H9 (cell line): ENCODE measurements around the gene CYBA. TPM values are rescaled to one million over a fixed set of nuclear protein-coding genes. Genes with fewer than 3 reads are reported as not detected.

Source experiments
- DNase-seq: peaks from one replicate; pipeline ENCODE4 v3.0.0-alpha.2; 2017
- H2AFZ ChIP-seq: one replicate; pipeline ENCODE4 v1.6.1; 2013; ENCODE audit warnings: mild to moderate bottlenecking, low read length, control low read depth, moderate library complexity
- H2AK5ac ChIP-seq: 2 replicates; pipeline ENCODE4 v1.6.1; 2013; ENCODE audit warnings: low read length, control low read depth, mixed read lengths; ENCODE audit not compliant: insufficient read length
- H2BK120ac ChIP-seq: one replicate; pipeline ENCODE4 v1.6.1; 2013; ENCODE audit warnings: low read depth, mild to moderate bottlenecking, low read length, control low read depth, inconsistent platforms; ENCODE audit not compliant: poor library complexity, severe bottlenecking
- H2BK12ac ChIP-seq: 2 replicates; pipeline ENCODE4 v1.6.1; 2013; ENCODE audit warnings: low read length, control low read depth, mixed read lengths, low read depth; ENCODE audit not compliant: insufficient read length
- H2BK15ac ChIP-seq: 2 replicates; pipeline ENCODE4 v1.6.1; 2013; ENCODE audit warnings: low read depth, low read length, control low read depth
- H2BK20ac ChIP-seq: one replicate; pipeline ENCODE4 v1.6.1; 2013; ENCODE audit warnings: low read depth, mild to moderate bottlenecking, low read length, control low read depth, inconsistent platforms; ENCODE audit not compliant: poor library complexity, severe bottlenecking
- H2BK5ac ChIP-seq: 2 replicates; pipeline ENCODE4 v1.6.1; 2013; ENCODE audit warnings: low read length, control low read depth, mixed read lengths; ENCODE audit not compliant: insufficient read length
- H3K14ac ChIP-seq: 2 replicates; pipeline ENCODE4 v1.6.1; 2013; ENCODE audit warnings: low read length, control low read depth; ENCODE audit not compliant: insufficient read depth
- H3K18ac ChIP-seq: 2 replicates; pipeline ENCODE4 v1.6.1; 2013; ENCODE audit warnings: low read depth, mild to moderate bottlenecking, mixed read lengths, low read length, control low read depth; ENCODE audit not compliant: insufficient read length
- H3K23ac ChIP-seq: 2 replicates; pipeline ENCODE4 v1.6.1; 2013; ENCODE audit warnings: low read length, control low read depth, mixed read lengths, low read depth; ENCODE audit not compliant: insufficient read length
- H3K23me2 ChIP-seq: 2 replicates; pipeline ENCODE4 v1.6.1; 2013; ENCODE audit warnings: low read depth, mild to moderate bottlenecking, mixed read lengths, low read length, control low read depth; ENCODE audit not compliant: insufficient read length, poor library complexity, severe bottlenecking
- H3K27ac ChIP-seq: 2 replicates; pipeline ENCODE4 v1.5.1; 2013; ENCODE audit warnings: low read length, control low read depth, mixed read lengths, low read depth; ENCODE audit not compliant: insufficient read length
- H3K27me3 ChIP-seq: 2 replicates; pipeline ENCODE4 v1.6.1; 2013; ENCODE audit warnings: low read length, control low read depth, inconsistent platforms; ENCODE audit not compliant: insufficient read depth
- H3K4ac ChIP-seq: 2 replicates; pipeline ENCODE4 v1.6.1; 2013; ENCODE audit warnings: low read depth, mild to moderate bottlenecking, control low read depth, inconsistent platforms, low read length, moderate library complexity
- H3K4me1 ChIP-seq: 2 replicates; pipeline ENCODE4 v1.6.1; 2013; ENCODE audit warnings: low read length, control low read depth, inconsistent platforms; ENCODE audit not compliant: insufficient read depth
- H3K4me2 ChIP-seq: 2 replicates; pipeline ENCODE4 v1.6.1; 2013; ENCODE audit warnings: low read length, control low read depth, mixed read lengths; ENCODE audit not compliant: insufficient read length, insufficient read depth
- H3K56ac ChIP-seq: 2 replicates; pipeline ENCODE4 v1.6.1; 2013; ENCODE audit warnings: low read depth, mild to moderate bottlenecking, mixed read lengths, low read length, control low read depth; ENCODE audit not compliant: insufficient read length
- H3K79me1 ChIP-seq: 2 replicates; pipeline ENCODE4 v1.6.1; 2013; ENCODE audit warnings: low read depth, mild to moderate bottlenecking, moderate library complexity, low read length, control low read depth, inconsistent platforms; ENCODE audit not compliant: insufficient read depth, poor library complexity, severe bottlenecking
- H3K79me2 ChIP-seq: 2 replicates; pipeline ENCODE4 v1.6.1; 2013; ENCODE audit warnings: low read length, control low read depth, inconsistent platforms; ENCODE audit not compliant: insufficient read depth
- H3K9ac ChIP-seq: 2 replicates; pipeline ENCODE4 v1.6.1; 2013; ENCODE audit warnings: low read length, control low read depth, mixed read lengths; ENCODE audit not compliant: insufficient read length; ENCODE audit errors: extremely low read depth
- H3K9me3 ChIP-seq: one replicate; pipeline ENCODE4 v1.6.1; 2013; ENCODE audit warnings: low read depth, low read length, inconsistent platforms; ENCODE audit not compliant: control insufficient read depth
- H3T11ph ChIP-seq: one replicate; pipeline ENCODE4 v1.6.1; 2013; ENCODE audit warnings: mild to moderate bottlenecking, low read length, control low read depth, inconsistent platforms
- H4K20me1 ChIP-seq: one replicate; pipeline ENCODE4 v1.6.1; 2013; ENCODE audit not compliant: control insufficient read depth, insufficient read length, insufficient read depth
- H4K5ac ChIP-seq: 2 replicates; pipeline ENCODE4 v1.6.1; 2013; ENCODE audit warnings: low read depth, mild to moderate bottlenecking, mixed read lengths, low read length, control low read depth; ENCODE audit not compliant: insufficient read length
- H4K8ac ChIP-seq: replicated peaks from 2 replicates; pipeline ENCODE4 v1.6.1; 2013; ENCODE audit warnings: low read length, control low read depth, mixed read lengths, low read depth; ENCODE audit not compliant: insufficient read length
- H4K91ac ChIP-seq: 2 replicates; pipeline ENCODE4 v1.6.1; 2013; ENCODE audit warnings: low read depth, mild to moderate bottlenecking, moderate library complexity, mixed read lengths, low read length, control low read depth; ENCODE audit not compliant: insufficient read length
- H3K27ac Mint-ChIP-seq, 3 experiments: 2 replicates in 2 of 3; 3 replicates in 1 of 3; pipeline ENCODE4 v1.8.0; 2020 to 2021; ENCODE audit warnings: mixed read lengths in 3 of 3, mild to moderate bottlenecking in 1 of 3, moderate library complexity in 1 of 3
- H3K27me3 Mint-ChIP-seq: 2 replicates; pipeline ENCODE4 v1.8.0; 2021; ENCODE audit warnings: low read depth, mild to moderate bottlenecking, moderate library complexity, mixed read lengths
- H3K36me3 Mint-ChIP-seq, 3 experiments: 2 replicates in 2 of 3; 3 replicates in 1 of 3; pipeline ENCODE4 v1.8.0; 2020 to 2021; ENCODE audit warnings: low read depth in 3 of 3, mixed read lengths in 3 of 3; ENCODE audit not compliant: insufficient read depth in 1 of 3
- H3K4me1 Mint-ChIP-seq, 2 experiments: 2 replicates each; pipeline ENCODE4 v1.8.0; 2020; ENCODE audit warnings: mixed read lengths in 2 of 2
- H3K4me3 Mint-ChIP-seq, 2 experiments: 2 replicates in 1 of 2; 3 replicates in 1 of 2; pipeline ENCODE4 v1.8.0; 2020 to 2021; ENCODE audit warnings: mild to moderate bottlenecking in 2 of 2, mixed read lengths in 2 of 2, moderate library complexity in 1 of 2
- H3K9me3 Mint-ChIP-seq, 2 experiments: 2 replicates in 1 of 2; 3 replicates in 1 of 2; pipeline ENCODE4 v1.8.0; 2020; ENCODE audit warnings: mild to moderate bottlenecking in 2 of 2, mixed read lengths in 2 of 2, moderate library complexity in 1 of 2
- WGBS: extraction: QIAGEN DNeasy Blood & Tissue Kit; methylation state at CpG from one replicate; pipeline ENCODE4 v1.1.7; 2013; ENCODE audit warnings: missing lambda C conversion rate, low lambda C conversion rate, mixed read lengths; ENCODE audit not compliant: insufficient read length; ENCODE audit errors: extremely low coverage; 5-methylcytosine and 5-hydroxymethylcytosine counted together
- total RNA-seq: library from RNA; stranded (reverse); gene quantifications from 2 replicates; pipeline ENCODE4 v1.2.1, GENCODE V29; 2021
- TF ChIP-seq, protein P1 (sequence below): fragments of 200-600 bp; sonication (generic); conservative IDR thresholded peaks from 3 replicates; pipeline ENCODE4 v1.8.0; 2021; ENCODE audit warnings: antibody characterized with exemption, mild to moderate bottlenecking

CYBA gene
- total RNA-seq, 1 experiment from 2014 or later = 153 TPM

DNA sequence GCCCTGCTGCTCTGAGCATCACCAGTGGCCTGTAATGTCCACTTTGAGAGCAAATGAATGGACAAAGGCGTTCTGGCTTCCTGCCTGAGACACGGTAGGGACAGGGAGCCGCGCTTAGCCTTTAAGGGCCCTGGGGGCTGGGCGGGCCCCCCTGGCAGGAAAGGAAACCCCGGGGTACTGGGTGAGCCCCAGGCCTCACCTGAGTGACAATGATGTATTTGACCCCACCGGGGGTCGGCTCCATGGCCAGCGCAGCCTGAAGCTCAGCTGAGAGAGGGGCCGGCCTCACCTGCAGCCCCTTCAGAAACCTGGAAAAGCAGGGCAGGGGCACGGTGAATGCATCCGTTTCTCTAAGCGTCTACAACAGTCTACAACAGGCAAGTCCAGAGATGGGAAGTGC, 2.2 kb upstream of the CYBA start:
- H3K27me3 Mint-ChIP-seq = no peaks in the 10 kb centered on the region
- no peak overlapping the region for H3K4ac ChIP-seq
- H3K27me3 ChIP-seq = no peaks in the 10 kb centered on the region
- H3K9me3 ChIP-seq = no peaks in the 10 kb centered on the region
- no peak overlapping the region for H3K23ac ChIP-seq
- peaks cover 8 to 12% of the 10 kb centered on the region in 2 experiments for H3K4me1 Mint-ChIP-seq
- H2BK120ac ChIP-seq = no peak overlapping the region
- H2AK5ac ChIP-seq = no peak overlapping the region
- no CpG with 5 or more reads among the region's 13 CpGs for WGBS
- H3K79me1 ChIP-seq = peaks cover 3% of the 10 kb centered on the region
- H3K56ac ChIP-seq = no peak overlapping the region
- H3K4me1 ChIP-seq = no peaks in the 10 kb centered on the region; the same call in 1 of the 2 replicates
- no peak overlapping the region for H3K27ac ChIP-seq
- no peak overlapping the region for H3K18ac ChIP-seq
- H3K4me3 Mint-ChIP-seq = no peak overlapping the region
- H3K9ac ChIP-seq = no peak overlapping the region
- H3K4me2 ChIP-seq = no peak overlapping the region
- no peak overlapping the region for H4K5ac ChIP-seq
- H3K27ac Mint-ChIP-seq = no peak overlapping the region; a peak in 2 of 7 replicates
- H4K91ac ChIP-seq = no peak overlapping the region
- H3K36me3 Mint-ChIP-seq = peaks cover 10 to 31% (median 29%) of the 10 kb centered on the region in 3 experiments; a peak in 6 of 7 replicates
- H2BK20ac ChIP-seq = no peak overlapping the region
- no peak overlapping the region for H3K14ac ChIP-seq
- H2AFZ ChIP-seq = no peak overlapping the region
- no peak overlapping the region for H3T11ph ChIP-seq
- H2BK15ac ChIP-seq = no peak overlapping the region
- no peak overlapping the region for H2BK12ac ChIP-seq
- DNase-seq = no peak
- TF ChIP-seq, protein P1, sequence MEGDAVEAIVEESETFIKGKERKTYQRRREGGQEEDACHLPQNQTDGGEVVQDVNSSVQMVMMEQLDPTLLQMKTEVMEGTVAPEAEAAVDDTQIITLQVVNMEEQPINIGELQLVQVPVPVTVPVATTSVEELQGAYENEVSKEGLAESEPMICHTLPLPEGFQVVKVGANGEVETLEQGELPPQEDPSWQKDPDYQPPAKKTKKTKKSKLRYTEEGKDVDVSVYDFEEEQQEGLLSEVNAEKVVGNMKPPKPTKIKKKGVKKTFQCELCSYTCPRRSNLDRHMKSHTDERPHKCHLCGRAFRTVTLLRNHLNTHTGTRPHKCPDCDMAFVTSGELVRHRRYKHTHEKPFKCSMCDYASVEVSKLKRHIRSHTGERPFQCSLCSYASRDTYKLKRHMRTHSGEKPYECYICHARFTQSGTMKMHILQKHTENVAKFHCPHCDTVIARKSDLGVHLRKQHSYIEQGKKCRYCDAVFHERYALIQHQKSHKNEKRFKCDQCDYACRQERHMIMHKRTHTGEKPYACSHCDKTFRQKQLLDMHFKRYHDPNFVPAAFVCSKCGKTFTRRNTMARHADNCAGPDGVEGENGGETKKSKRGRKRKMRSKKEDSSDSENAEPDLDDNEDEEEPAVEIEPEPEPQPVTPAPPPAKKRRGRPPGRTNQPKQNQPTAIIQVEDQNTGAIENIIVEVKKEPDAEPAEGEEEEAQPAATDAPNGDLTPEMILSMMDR = no peak
- H4K8ac ChIP-seq = no peak overlapping the region
- H2BK5ac ChIP-seq = no peak overlapping the region
- no peaks in the 10 kb centered on the region for H4K20me1 ChIP-seq
- peaks cover 17% of the 10 kb centered on the region for H3K23me2 ChIP-seq
- H3K79me2 ChIP-seq = no peaks in the 10 kb centered on the region; the same call in 1 of the 2 replicates
- H3K9me3 Mint-ChIP-seq = no peaks in the 10 kb centered on the region; a peak in 1 of 5 replicates
